ENCODE results near the gene PABPC1L2A. TPM values are rescaled to one million over a fixed set of nuclear protein-coding genes. Genes with fewer than 3 reads are reported as not detected.

The PABPC1L2A gene
- total RNA-seq: not detected in 2 replicates

GRCh38 chrX:73079024-73079562 lies at the start of gene PABPC1L2A:
PABPC1L2A (minus strand) TSS chrX:73079512; CDS start chrX:73079386, 126 bp downstream.

Other genes with a start within 250 kb of the PABPC1L2A start
- not detected in 2 replicates for gene FAM236C, start 166.9 kb downstream of the PABPC1L2A start, total RNA-seq
- gene FAM236A, start 141.3 kb downstream of the PABPC1L2A start, total RNA-seq: not detected in 2 replicates
- gene DMRTC1, start 135.7 kb downstream of the PABPC1L2A start, total RNA-seq: not detected in 2 replicates
- not detected in 2 replicates for gene PABPC1L2B, start 76.6 kb downstream of the PABPC1L2A start, total RNA-seq
- gene NAP1L2, start 135.3 kb upstream of the PABPC1L2A start, total RNA-seq: 0.34 and 1.6 TPM in 2 replicates